HEK293 (cell line): ENCODE measurements around the gene NRTN.
"Not testable (repeated sequence)": the region's sequence is repeated elsewhere in the genome, so short reads cannot be mapped to it uniquely, and the experiment has no call there.

Source experiments
- CTCF ChIA-PET: fragments of 350-600 bp; formaldehyde crosslinking; extraction: SDS; loops from one replicate; lab custom pipeline; 2021; ENCODE audit warnings: antibody characterized with exemption; lab: Yijun Ruan, JAX
- POLR2A ChIA-PET: fragments of 300-600 bp; formaldehyde crosslinking; extraction: SDS; loops from one replicate; lab custom pipeline; 2020; ENCODE audit warnings: antibody characterized with exemption, inconsistent platforms; lab: Yijun Ruan, JAX
- H3K27ac ChIP-seq: fragments of 200-500 bp; sonication (Bioruptor generic); 2 replicates; pipeline ENCODE4 v1.5.1; 2014; ENCODE audit warnings: low read depth, low read length, control low read depth, inconsistent platforms; ENCODE audit errors: extremely low read depth
- H3K36me3 ChIP-seq, 2 experiments: fragments of 200-500 bp in 1 of 2; sonication (Bioruptor generic) in 1 of 2; 1 replicate in 1 of 2; 2 replicates in 1 of 2; pipeline ENCODE4 v1.5.1; 2014 to 2017; ENCODE audit warnings: inconsistent platforms in 2 of 2, low read length in 2 of 2; ENCODE audit not compliant: control insufficient read depth in 2 of 2, insufficient read depth in 1 of 2
- H3K4me1 ChIP-seq: fragments of 200-500 bp; sonication (Bioruptor generic); 2 replicates; pipeline ENCODE4 v1.5.1; 2014; ENCODE audit warnings: mild to moderate bottlenecking, low read length, inconsistent platforms; ENCODE audit not compliant: control insufficient read depth, insufficient read depth
- H3K4me3 ChIP-seq: 2 replicates; pipeline ENCODE4 v1.5.1; 2011; ENCODE audit warnings: low read depth, mild to moderate bottlenecking, control low read depth, low read length, moderate library complexity
- H3K9me3 ChIP-seq: fragments of 200-500 bp; sonication (Bioruptor generic); 2 replicates; pipeline ENCODE4 v1.5.1; 2014; ENCODE audit warnings: low read depth, low read length, inconsistent platforms; ENCODE audit not compliant: control insufficient read depth, insufficient read depth
- YY1 ChIP-seq: fragments of 450-650 bp; formaldehyde crosslinking; IDR thresholded peaks from 2 replicates; pipeline ENCODE4 v1.5.1; 2018; ENCODE audit warnings: missing biosample characterization, missing genetic modification characterization
- ZBTB17 ChIP-seq: fragments of 450-650 bp; formaldehyde crosslinking; IDR thresholded peaks from 2 replicates; pipeline ENCODE4 v1.5.1; 2016; ENCODE audit warnings: missing biosample characterization, missing genetic modification characterization
- ZBTB21 ChIP-seq: fragments of 450-650 bp; formaldehyde crosslinking; IDR thresholded peaks from 2 replicates; pipeline ENCODE4 v1.5.1; 2017; ENCODE audit warnings: missing biosample characterization, missing genetic modification characterization
- ZEB2 ChIP-seq: fragments of 450-650 bp; formaldehyde crosslinking; IDR thresholded peaks from 2 replicates; pipeline ENCODE4 v1.5.1; 2016; ENCODE audit warnings: missing biosample characterization, missing genetic modification characterization
- ZNF140 ChIP-seq: fragments of 450-650 bp; formaldehyde crosslinking; IDR thresholded peaks from 2 replicates; pipeline ENCODE4 v1.5.1; 2016; ENCODE audit warnings: missing biosample characterization, missing genetic modification characterization
- ZNF311 ChIP-seq: fragments of 450-650 bp; formaldehyde crosslinking; IDR thresholded peaks from 2 replicates; pipeline ENCODE4 v1.5.1; 2017; ENCODE audit warnings: missing biosample characterization, missing genetic modification characterization, borderline replicate concordance
- ZNF404 ChIP-seq: fragments of 450-650 bp; formaldehyde crosslinking; IDR thresholded peaks from 2 replicates; pipeline ENCODE4 v1.5.1; 2017; ENCODE audit warnings: missing biosample characterization, missing genetic modification characterization
- ZNF664 ChIP-seq: fragments of 450-650 bp; formaldehyde crosslinking; IDR thresholded peaks from 2 replicates; pipeline ENCODE4 v1.5.1; 2016; ENCODE audit warnings: missing biosample characterization, missing genetic modification characterization
- ZNF747 ChIP-seq: fragments of 450-650 bp; formaldehyde crosslinking; IDR thresholded peaks from 2 replicates; pipeline ENCODE4 v1.5.1; 2016; ENCODE audit warnings: missing biosample characterization, missing genetic modification characterization
- ZNF791 ChIP-seq: fragments of 450-650 bp; formaldehyde crosslinking; IDR thresholded peaks from 2 replicates; pipeline ENCODE4 v1.5.1; 2016; ENCODE audit warnings: missing biosample characterization, missing genetic modification characterization
- ZSCAN23 ChIP-seq: fragments of 450-650 bp; formaldehyde crosslinking; IDR thresholded peaks from 2 replicates; pipeline ENCODE4 v1.5.1; 2016; ENCODE audit warnings: missing biosample characterization, missing genetic modification characterization
- TF ChIP-seq, protein P1 (sequence below): fragments of 450-650 bp; formaldehyde crosslinking; IDR thresholded peaks from 2 replicates; pipeline ENCODE4 v1.5.1; 2016; ENCODE audit warnings: missing biosample characterization, missing genetic modification characterization
- TF ChIP-seq, protein P2 (sequence below): fragments of 450-650 bp; formaldehyde crosslinking; optimal IDR thresholded peaks from 2 replicates; pipeline ENCODE3; 2016; ENCODE audit warnings: missing biosample characterization, mild to moderate bottlenecking, missing genetic modification characterization
- TF ChIP-seq, protein P3 (sequence below): fragments of 450-650 bp; formaldehyde crosslinking; IDR thresholded peaks from 2 replicates; pipeline ENCODE4 v1.5.1; 2016; ENCODE audit warnings: missing biosample characterization, missing genetic modification characterization
- TF ChIP-seq, protein P4 (sequence below): fragments of 450-650 bp; formaldehyde crosslinking; conservative IDR thresholded peaks from 2 replicates; pipeline ENCODE4 v1.5.1; 2016; ENCODE audit warnings: low read depth, missing biosample characterization, missing genetic modification characterization
- TF ChIP-seq, protein P5 (sequence below): fragments of 450-650 bp; formaldehyde crosslinking; IDR thresholded peaks from 2 replicates; pipeline ENCODE4 v1.5.1; 2016; ENCODE audit warnings: missing biosample characterization, missing genetic modification characterization
- TF ChIP-seq, protein P6 (sequence below): fragments of 450-650 bp; formaldehyde crosslinking; IDR thresholded peaks from 2 replicates; pipeline ENCODE4 v1.5.1; 2016; ENCODE audit warnings: missing biosample characterization, missing genetic modification characterization

The NRTN gene

DNA sequence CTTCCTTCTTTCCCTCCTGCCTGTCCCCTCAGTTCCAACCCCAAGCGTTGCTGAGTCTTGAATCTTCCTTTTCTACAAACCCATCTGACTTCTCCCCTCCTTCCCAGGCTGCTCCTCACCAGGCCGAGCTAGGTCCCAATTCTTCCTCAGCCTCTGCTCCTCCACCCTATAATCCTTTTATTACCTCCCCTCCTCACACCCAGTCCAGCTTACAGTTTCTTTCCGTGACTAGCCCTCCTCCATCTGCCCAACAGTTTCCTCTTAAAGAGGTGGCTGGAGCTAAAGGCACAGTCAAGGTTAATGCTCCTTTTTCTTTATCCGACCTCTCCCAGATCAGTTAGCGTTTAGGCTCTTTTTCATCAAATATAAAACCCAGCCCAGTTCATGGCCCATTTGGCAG lies 43.8 kb downstream of the NRTN start:
- H3K36me3 ChIP-seq, H3K4me1 ChIP-seq, H3K27ac ChIP-seq, H3K4me3 ChIP-seq, POLR2A ChIA-PET, H3K9me3 ChIP-seq: not testable (repeated sequence)
- TF ChIP-seq, protein P1, sequence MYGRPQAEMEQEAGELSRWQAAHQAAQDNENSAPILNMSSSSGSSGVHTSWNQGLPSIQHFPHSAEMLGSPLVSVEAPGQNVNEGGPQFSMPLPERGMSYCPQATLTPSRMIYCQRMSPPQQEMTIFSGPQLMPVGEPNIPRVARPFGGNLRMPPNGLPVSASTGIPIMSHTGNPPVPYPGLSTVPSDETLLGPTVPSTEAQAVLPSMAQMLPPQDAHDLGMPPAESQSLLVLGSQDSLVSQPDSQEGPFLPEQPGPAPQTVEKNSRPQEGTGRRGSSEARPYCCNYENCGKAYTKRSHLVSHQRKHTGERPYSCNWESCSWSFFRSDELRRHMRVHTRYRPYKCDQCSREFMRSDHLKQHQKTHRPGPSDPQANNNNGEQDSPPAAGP (tag by site-specific recombination) = 0 out of 2 replicates have a peak, but pooled peaks have one; percentile 51
- CTCF ChIA-PET = interaction anchor here (2.1 kb wide), 1 partner anchor 45 kb away, joined by 9 read pairs; no protein-coding TSS in a partner anchor

DNA sequence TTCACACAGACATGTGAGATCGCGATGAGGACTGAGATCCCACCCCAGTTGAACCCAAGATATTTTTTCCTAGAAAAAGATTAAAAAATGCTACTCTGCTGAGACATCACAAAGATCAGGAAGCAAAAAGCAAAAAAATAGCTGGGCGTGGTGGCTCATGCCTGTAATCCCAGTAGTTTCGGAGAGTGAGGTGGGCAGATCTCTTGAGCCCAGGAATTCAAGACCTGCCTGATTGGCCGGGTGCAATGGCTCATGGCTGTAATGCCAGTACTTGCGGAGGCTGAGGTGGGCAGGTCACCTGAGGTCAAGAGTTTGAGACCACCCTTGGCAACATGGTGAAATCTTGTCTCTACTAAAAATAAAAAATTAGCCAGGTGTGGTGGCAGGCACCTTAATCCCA lies 45.3 kb downstream of the NRTN start:
- Histone ChIP-seq H3K4me3 (no peak overlapping the region), H3K4me1 (no peaks in the 10 kb centered on the region), H3K36me3 (no peaks in the 10 kb centered on the region), H3K9me3 (no peaks in the 10 kb centered on the region), H3K27ac (no peak overlapping the region)
- CTCF ChIA-PET = interaction anchor here (0.6 to 2.1 kb wide), 2 partner anchors 11 to 46 kb away, joined by 5 to 9 read pairs; partner anchors contain the start of gene FUT6
- POLR2A ChIA-PET = no interaction called here
- TF ChIP-seq, protein P2, sequence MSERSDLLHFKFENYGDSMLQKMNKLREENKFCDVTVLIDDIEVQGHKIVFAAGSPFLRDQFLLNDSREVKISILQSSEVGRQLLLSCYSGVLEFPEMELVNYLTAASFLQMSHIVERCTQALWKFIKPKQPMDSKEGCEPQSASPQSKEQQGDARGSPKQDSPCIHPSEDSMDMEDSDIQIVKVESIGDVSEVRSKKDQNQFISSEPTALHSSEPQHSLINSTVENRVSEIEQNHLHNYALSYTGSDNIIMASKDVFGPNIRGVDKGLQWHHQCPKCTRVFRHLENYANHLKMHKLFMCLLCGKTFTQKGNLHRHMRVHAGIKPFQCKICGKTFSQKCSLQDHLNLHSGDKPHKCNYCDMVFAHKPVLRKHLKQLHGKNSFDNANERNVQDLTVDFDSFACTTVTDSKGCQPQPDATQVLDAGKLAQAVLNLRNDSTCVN (tag by site-specific recombination) = no peak
- TF ChIP-seq YY1 (tag by site-specific recombination) (no peak), ZNF664 (no peak), ZNF791 (tag by site-specific recombination) (no peak), ZSCAN23 (tag by site-specific recombination) (no peak)

DNA sequence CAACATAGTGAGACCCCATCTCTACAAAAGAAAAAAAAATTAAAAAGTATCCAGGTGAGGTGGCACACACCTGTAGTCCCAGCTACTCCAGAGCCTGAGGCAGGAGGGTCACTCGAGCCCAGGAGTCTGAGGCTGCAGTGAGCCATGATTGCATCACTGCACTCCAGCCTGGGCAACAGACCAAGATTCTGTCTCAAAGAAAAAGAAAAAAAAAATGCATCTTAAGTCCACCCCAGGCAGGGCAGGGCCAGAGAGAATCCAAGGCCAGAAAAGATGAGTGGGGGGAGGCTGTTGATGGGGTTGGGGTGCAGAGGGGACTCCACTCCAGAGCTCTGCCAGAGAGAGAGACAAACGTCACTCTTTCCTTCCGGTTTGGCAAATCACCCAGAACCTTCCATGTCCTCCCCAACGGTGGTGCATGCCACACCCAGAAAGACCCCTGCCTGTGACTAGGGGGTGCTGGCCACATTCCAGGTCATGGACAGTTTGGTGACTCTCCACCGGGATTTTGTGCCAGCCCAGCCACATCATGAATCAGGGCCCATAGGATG lies 46.0 kb downstream of the NRTN start:
- Histone ChIP-seq H3K9me3 (no peaks in the 10 kb centered on the region), H3K4me1 (no peaks in the 10 kb centered on the region), H3K4me3 (no peak overlapping the region), H3K36me3 (no peaks in the 10 kb centered on the region), H3K27ac (no peak overlapping the region)
- ChIA-PET POLR2A (no interaction called here), CTCF (interaction anchor here (0.6 to 2.1 kb wide), 3 partner anchors 11 to 666 kb away, joined by 3 to 9 read pairs (median 5); partner anchors contain the start of gene FUT6)
- TF ChIP-seq ZBTB17 (tag by site-specific recombination) = peak; percentile 52
- TF ChIP-seq, protein P3, sequence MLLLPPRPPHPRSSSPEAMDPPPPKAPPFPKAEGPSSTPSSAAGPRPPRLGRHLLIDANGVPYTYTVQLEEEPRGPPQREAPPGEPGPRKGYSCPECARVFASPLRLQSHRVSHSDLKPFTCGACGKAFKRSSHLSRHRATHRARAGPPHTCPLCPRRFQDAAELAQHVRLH = no peak
- TF ChIP-seq ZNF311 = no peak
- TF ChIP-seq, protein P4, sequence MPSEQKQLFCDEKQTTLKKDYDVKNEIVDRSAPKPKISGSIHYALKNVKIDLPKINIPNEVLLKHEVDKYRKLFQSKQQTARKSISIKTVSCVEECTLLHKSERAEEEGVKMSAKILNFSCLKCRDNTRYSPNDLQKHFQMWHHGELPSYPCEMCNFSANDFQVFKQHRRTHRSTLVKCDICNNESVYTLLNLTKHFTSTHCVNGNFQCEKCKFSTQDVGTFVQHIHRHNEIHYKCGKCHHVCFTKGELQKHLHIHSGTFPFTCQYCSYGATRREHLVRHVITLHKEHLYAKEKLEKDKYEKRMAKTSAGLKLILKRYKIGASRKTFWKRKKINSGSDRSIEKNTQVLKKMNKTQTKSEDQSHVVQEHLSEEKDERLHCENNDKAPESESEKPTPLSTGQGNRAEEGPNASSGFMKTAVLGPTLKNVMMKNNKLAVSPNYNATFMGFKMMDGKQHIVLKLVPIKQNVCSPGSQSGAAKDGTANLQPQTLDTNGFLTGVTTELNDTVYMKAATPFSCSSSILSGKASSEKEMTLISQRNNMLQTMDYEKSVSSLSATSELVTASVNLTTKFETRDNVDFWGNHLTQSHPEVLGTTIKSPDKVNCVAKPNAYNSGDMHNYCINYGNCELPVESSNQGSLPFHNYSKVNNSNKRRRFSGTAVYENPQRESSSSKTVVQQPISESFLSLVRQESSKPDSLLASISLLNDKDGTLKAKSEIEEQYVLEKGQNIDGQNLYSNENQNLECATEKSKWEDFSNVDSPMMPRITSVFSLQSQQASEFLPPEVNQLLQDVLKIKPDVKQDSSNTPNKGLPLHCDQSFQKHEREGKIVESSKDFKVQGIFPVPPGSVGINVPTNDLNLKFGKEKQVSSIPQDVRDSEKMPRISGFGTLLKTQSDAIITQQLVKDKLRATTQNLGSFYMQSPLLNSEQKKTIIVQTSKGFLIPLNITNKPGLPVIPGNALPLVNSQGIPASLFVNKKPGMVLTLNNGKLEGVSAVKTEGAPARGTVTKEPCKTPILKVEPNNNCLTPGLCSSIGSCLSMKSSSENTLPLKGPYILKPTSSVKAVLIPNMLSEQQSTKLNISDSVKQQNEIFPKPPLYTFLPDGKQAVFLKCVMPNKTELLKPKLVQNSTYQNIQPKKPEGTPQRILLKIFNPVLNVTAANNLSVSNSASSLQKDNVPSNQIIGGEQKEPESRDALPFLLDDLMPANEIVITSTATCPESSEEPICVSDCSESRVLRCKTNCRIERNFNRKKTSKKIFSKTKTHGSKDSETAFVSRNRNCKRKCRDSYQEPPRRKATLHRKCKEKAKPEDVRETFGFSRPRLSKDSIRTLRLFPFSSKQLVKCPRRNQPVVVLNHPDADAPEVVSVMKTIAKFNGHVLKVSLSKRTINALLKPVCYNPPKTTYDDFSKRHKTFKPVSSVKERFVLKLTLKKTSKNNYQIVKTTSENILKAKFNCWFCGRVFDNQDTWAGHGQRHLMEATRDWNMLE (tag by site-specific recombination) = no peak; the same call in 1 of the 2 replicates
- TF ChIP-seq ZBTB21 (tag by site-specific recombination) = 0 out of 2 replicates have a peak, but pooled peaks have one; percentile 8
- no peak for TF ChIP-seq ZNF747 (tag by site-specific recombination)
- TF ChIP-seq, protein P5, sequence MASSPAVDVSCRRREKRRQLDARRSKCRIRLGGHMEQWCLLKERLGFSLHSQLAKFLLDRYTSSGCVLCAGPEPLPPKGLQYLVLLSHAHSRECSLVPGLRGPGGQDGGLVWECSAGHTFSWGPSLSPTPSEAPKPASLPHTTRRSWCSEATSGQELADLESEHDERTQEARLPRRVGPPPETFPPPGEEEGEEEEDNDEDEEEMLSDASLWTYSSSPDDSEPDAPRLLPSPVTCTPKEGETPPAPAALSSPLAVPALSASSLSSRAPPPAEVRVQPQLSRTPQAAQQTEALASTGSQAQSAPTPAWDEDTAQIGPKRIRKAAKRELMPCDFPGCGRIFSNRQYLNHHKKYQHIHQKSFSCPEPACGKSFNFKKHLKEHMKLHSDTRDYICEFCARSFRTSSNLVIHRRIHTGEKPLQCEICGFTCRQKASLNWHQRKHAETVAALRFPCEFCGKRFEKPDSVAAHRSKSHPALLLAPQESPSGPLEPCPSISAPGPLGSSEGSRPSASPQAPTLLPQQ (tag by site-specific recombination) = peak; percentile 29; the same call in 1 of the 2 replicates
- TF ChIP-seq ZNF404 = no peak
- TF ChIP-seq, protein P6, sequence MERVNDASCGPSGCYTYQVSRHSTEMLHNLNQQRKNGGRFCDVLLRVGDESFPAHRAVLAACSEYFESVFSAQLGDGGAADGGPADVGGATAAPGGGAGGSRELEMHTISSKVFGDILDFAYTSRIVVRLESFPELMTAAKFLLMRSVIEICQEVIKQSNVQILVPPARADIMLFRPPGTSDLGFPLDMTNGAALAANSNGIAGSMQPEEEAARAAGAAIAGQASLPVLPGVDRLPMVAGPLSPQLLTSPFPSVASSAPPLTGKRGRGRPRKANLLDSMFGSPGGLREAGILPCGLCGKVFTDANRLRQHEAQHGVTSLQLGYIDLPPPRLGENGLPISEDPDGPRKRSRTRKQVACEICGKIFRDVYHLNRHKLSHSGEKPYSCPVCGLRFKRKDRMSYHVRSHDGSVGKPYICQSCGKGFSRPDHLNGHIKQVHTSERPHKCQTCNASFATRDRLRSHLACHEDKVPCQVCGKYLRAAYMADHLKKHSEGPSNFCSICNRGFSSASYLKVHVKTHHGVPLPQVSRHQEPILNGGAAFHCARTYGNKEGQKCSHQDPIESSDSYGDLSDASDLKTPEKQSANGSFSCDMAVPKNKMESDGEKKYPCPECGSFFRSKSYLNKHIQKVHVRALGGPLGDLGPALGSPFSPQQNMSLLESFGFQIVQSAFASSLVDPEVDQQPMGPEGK = peak; percentile 49; the same call in 1 of the 2 replicates
- TF ChIP-seq ZEB2 (tag by site-specific recombination) = peak; percentile 97
- no peak for TF ChIP-seq ZNF140 (tag by site-specific recombination)
